Measurements from ENCODE around the gene P2RY2. TPM values are rescaled to one million over a fixed set of nuclear protein-coding genes. Genes with fewer than 3 reads are reported as not detected.

Gene P2RY2
- total and polyA plus RNA-seq, 12 donors = 7.1 to 37.5 (median 11.1) TPM

DNA sequence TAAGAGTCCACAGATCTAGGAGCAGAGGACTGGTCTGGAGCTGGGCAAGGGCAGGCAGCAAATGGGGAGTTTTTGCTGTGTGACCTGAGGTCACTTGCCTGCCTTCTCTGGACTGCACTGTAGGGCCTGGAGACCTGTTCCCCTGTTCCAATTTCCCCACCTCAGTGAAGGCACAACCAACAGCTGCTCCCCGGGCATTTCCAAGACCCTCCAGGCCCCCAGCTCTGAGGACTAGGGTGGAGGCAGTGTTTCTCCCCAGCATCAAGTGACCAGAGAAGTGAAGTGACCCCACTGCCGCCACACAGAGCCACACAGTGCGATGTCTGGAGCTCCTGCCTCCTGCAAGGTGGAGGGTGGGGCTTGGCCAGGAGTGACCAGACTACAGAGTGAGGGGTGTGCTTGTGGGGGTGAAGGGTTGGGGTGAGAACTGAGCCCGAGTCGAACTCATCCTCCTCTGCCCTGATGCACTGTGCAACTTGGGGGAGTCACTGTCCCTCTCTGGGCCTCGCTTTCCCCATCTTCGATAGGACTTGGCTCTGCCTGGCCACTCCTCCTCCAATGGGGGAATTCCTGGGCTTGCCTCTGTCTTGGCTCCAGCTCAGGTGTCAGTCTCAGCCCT, 21.6 kb downstream of the P2RY2 start:
- no peak for DNase-seq
- peak overlapping the region in 9 of 10 donors; percentile 72 to 90 (median 82) for H3K27ac ChIP-seq
- TF ChIP-seq, protein P1, sequence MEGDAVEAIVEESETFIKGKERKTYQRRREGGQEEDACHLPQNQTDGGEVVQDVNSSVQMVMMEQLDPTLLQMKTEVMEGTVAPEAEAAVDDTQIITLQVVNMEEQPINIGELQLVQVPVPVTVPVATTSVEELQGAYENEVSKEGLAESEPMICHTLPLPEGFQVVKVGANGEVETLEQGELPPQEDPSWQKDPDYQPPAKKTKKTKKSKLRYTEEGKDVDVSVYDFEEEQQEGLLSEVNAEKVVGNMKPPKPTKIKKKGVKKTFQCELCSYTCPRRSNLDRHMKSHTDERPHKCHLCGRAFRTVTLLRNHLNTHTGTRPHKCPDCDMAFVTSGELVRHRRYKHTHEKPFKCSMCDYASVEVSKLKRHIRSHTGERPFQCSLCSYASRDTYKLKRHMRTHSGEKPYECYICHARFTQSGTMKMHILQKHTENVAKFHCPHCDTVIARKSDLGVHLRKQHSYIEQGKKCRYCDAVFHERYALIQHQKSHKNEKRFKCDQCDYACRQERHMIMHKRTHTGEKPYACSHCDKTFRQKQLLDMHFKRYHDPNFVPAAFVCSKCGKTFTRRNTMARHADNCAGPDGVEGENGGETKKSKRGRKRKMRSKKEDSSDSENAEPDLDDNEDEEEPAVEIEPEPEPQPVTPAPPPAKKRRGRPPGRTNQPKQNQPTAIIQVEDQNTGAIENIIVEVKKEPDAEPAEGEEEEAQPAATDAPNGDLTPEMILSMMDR (IDR thresholded peaks at IDR 0.05) = no peak
- H3K36me3 ChIP-seq = peaks cover 0 to 8% (median 0%) of the 10 kb centered on the region in 9 donors
- intact Hi-C loops (cut with DNase I) = loop anchor here (1.0 to 10.0 kb wide), 10 partner anchors 48 to 517 kb away; no protein-coding TSS in a partner anchor
- ATAC-seq = no peak
- no peak overlapping the region for H3K4me3 ChIP-seq
- H3K9me3 ChIP-seq = no peaks in the 10 kb centered on the region
- WGBS, 2 donors = 62 to 72% methylated on average over 7 of the region's 7 CpGs
- H3K4me1 ChIP-seq = peaks cover 36 to 80% (median 68%) of the 10 kb centered on the region in 9 donors
- no peaks in the 10 kb centered on the region for H3K27me3 ChIP-seq

GRCh38 chr11:73240190-73240781, 22.2 kb downstream of the P2RY2 start:
- H3K9me3 ChIP-seq = no peaks in the 10 kb centered on the region

GRCh38 chr11:73241300-73241699, 23.2 kb downstream of the P2RY2 start:
- Histone ChIP-seq H3K27me3 (no peaks in the 10 kb centered on the region), H3K9me3 (no peaks in the 10 kb centered on the region), H3K27ac (peak overlapping the region in 7 of 10 donors; percentile 72 to 89 (median 83)), H3K4me3 (no peak overlapping the region), H3K36me3 (no peaks in the 10 kb centered on the region), H3K4me1 (peaks cover 35 to 67% (median 66%) of the 10 kb centered on the region in 9 donors)
- intact Hi-C loops (cut with DNase I) = loop anchor here in 8 of 10 donors (2.0 to 10.0 kb wide), 8 partner anchors 46 to 519 kb away; no protein-coding TSS in a partner anchor
- 88 to 89% methylated on average over 4 of the region's 4 CpGs for WGBS, 2 donors
- ATAC-seq = no peak
- TF ChIP-seq, protein P1 (IDR thresholded peaks at IDR 0.05) = no peak
- no peak for DNase-seq

More at GRCh38 chr11:73240190-73240781, 22.2 kb downstream of the P2RY2 start:
- DNase-seq (peak; percentile 87 to 92), ATAC-seq (peak; percentile 72 to 89 (median 84))
- Histone ChIP-seq H3K4me1 (peaks cover 36 to 78% (median 62%) of the 10 kb centered on the region in 9 donors), H3K27ac (peak overlapping the region; percentile 36 to 89 (median 81)), H3K36me3 (peaks cover 0 to 2% (median 0%) of the 10 kb centered on the region in 9 donors), H3K27me3 (no peaks in the 10 kb centered on the region), H3K4me3 (no peak overlapping the region)
- TF ChIP-seq, protein P1 (IDR thresholded peaks at IDR 0.05) = no peak
- WGBS, 2 donors = 4 to 11% methylated on average over 4 of the region's 4 CpGs
- intact Hi-C loops (cut with DNase I) = loop anchor here in 8 of 10 donors (1.0 to 10.0 kb wide), 9 partner anchors 47 to 518 kb away; no protein-coding TSS in a partner anchor

DNA sequence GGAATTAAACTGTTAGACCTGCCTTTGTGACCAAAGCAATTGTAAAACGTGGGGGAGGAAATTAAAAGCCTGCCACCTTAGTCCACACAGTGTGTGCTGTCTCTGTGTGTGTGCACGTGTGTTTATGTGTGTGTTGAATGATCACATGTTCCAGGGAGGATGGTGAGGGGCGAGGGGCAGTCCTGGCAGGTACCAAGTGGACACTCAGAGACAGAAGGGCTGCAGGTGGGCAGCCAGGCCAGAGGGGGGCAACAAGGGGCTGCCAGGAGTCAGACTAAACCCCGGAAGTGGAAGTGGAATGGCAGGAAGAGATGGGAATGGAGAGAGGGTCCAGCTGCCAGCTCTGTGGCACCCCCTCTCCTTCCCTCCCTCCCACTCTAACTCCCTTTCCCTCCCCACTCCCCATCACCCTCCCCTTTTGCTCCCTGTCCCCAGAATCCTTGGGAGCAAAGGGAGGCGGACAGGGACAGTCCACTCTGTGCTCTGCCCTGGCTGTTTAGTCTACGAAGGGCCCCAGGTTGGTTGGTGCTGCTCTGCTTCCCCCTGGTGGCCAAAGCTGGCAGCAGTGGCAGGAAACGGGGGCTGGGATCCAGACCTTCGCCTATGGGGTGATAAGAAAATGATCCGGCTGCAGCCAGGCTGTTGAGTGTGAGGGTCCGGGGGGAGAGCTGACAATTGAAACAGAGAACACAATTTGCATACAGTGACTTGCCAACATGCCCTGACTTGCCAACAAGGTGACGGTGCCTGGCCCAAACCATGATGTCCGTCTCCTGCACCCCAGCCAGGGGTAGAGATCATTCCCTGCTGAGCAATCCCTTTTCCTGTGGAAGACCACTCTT, 24.4 kb downstream of the P2RY2 start:
- intact Hi-C loops (cut with DNase I) = loop anchor here in 6 of 10 donors (1.0 to 10.0 kb wide), 8 partner anchors 45 to 520 kb away; no protein-coding TSS in a partner anchor
- WGBS, 2 donors = 17 to 19% methylated on average over 12 of the region's 12 CpGs
- no peaks in the 10 kb centered on the region for H3K9me3 ChIP-seq
- peak overlapping the region in 5 of 10 donors; percentile 16 to 45 (median 29) for H3K4me3 ChIP-seq
- TF ChIP-seq, protein P1 (IDR thresholded peaks at IDR 0.05) = peak; percentile 73 to 98 (median 89)
- peak overlapping the region in 5 of 10 donors; percentile 45 to 86 (median 76) for H3K27ac ChIP-seq
- peaks cover 23 to 56% (median 54%) of the 10 kb centered on the region in 9 donors for H3K4me1 ChIP-seq
- H3K27me3 ChIP-seq = no peaks in the 10 kb centered on the region
- no peaks in the 10 kb centered on the region for H3K36me3 ChIP-seq
- ATAC-seq = peak; percentile 28 to 68 (median 56)
- DNase-seq = peak; percentile 61 to 82
